ENCODE results near the gene KCNK3.
A peak's percentile ranks its signal among the peaks of the same experiment; 100 is the strongest.
"Not testable (repeated sequence)": the region's sequence is repeated elsewhere in the genome, so short reads cannot be mapped to it uniquely, and the experiment has no call there.

Gene KCNK3

DNA sequence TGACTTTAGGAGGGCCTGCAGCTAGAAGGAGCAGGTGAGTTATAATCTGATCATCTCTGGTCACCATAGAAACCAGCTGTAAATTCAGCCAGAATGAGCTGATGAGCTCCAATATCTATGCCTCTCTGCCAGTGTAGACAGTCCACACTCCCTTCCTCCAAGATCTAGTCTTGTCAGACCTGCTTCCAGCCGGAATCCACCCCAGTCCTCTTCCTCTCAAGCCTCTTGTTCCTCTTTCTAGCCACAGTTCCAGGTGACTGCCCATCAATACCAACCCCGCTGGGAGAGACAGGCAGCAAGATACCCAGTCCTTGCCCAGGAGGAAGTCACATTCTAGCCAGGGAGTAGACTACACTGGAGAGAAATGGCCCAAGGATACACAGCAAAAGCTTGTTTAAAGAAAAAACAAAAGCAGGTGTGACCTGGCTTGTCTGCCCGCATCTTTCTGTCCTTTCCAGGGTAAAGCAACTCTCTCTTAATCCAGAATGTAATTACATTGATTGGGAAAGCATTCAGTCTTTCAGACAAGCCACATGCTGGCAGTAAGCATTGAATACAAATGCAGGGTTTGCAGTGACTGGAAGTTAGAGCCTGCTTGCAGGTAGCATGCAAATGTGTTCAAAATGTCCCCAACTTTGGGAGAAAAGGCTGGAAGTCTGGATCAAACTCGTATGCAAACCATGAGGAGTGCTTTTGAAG is 62.6 kb downstream of the KCNK3 start:
- no peak for DNase-seq (ENCODE audit: low read depth in 2 of 3, low spot score in 1 of 3)

DNA sequence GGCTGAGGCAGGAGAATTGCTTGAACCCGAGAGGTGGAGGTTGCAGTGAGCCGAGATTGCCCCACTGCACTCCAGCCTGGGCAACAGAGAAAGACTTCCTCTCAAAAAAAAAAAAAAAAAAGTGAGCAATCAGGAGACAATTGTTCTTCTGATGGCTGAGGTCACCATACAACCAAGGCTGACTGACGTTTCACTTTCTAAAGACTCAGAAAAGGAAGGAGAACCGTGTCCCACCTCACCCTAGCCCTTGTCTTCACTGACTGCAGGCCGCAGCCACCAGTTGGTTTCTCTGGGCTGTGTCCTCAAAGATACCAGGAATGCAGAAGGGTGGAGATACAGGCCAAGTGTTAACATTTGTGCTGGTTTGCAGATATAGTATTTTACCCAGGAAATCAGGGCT is 63.8 kb downstream of the KCNK3 start:
- no peak for DNase-seq (ENCODE audit: low read depth in 2 of 3, low spot score in 1 of 3)

DNA sequence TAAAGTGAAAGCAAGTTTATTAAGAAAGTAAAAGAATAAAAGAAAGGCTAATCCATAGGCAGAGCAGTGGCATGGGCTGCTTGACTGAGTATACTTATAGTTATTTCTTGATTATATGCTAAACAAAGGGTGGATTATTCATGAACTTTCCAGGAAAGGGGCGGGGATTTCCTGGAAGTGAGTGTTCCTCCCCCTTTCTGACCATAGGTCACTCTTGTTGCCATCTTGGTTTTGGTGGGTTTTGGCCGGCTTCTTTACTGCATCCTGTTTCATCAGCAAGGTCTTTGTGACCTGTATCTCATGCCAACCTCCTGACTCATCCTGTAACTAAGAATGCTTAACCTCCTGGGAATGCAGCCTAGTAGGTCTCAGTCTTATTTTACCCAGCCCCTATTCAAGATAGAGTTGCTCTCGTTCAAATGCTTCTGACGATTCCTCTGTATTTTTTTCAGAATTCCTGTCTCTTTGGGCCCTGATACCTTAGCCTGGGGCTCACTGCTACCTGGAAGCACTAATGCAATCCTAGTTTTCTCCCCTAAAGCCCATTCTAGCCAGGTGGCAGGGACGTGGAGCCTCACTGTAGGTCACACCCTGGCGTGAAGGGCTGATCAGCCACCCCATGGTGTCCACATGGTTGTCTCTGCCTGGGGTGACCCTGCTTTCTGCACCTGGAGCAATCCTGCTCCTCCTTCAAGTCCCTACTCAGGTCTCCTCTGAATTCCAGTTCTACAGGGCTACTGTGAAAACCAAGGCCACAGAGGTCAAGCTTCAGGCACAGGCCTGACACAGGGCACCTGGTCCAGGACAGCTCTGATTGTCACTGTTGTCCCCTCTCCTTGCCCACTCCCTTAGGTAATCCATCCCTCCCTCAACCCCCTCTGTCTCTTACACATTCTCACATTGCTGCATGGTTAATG is 65.6 kb downstream of the KCNK3 start:
- DNase-seq (ENCODE audit: low read depth in 2 of 3, low spot score in 1 of 3): peak in 1 of 3 donors; percentile 18

DNA sequence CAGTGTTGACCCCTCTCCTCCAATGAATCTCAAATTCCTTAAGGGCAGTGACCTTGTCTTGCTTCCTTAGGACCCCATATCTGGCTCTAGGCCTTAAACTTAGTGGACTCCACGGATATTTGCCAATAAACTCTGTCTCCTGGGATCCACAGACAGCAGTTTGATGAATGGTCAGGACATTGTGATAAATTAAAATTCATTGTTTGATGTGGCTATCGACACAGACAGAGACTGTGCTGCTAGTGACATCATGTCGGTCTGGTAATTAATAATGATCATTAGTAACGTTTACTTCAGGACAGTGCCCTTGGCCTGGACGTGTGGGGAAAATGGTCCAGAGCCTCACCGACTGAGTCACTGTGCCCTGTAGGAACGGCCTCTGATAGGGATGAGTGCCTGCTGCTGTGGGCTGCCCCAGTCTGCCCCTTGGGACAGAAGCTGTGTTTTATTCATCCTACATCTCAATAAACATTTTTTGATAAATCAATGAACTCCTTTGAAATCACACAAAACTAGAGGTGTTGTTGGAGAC is 66.3 kb downstream of the KCNK3 start:
- no peak for DNase-seq (ENCODE audit: low read depth in 2 of 3, low spot score in 1 of 3)

DNA sequence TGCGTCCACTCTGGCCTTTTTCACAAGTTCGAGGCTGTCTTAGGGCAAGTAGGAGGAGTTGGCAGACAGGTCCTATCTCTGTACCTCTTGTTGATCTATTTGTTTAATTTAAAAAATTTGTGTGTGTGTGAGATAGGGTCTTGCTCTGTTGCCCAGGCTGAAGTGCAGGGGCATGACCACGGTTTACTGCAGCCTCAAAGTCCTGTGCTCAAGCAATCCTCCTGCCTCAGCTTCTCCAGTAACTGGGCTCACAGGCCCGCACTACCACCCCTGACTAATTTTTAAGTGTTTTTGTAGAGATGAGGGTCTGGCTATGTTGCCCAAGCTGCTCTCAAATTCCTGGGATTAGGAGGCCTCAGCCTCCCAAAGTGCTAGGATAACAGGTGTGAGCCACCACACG is 67.3 kb downstream of the KCNK3 start:
- no peak for DNase-seq (ENCODE audit: low read depth in 2 of 3, low spot score in 1 of 3)

DNA sequence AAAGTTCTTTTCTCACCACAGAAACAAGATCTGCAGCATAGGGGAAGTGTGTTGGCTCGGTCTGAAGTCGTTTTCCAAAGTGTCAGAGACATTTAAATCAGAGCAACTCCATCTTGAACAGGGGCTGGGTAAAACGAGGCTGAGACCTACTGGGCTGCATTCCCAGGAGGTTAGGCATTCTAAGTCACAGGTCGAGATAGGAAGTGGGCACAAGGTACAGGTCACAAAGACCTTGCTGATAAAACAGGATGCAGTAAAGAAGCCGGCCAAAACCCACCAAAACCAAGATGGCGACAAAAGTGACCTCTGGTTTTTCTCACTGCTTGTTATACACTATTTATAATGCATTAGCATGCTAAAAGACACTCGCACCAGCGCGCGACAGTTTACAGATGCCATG is 68.5 kb downstream of the KCNK3 start:
- not testable (repeated sequence) for DNase-seq (ENCODE audit: low read depth in 2 of 3, low spot score in 1 of 3)

DNA sequence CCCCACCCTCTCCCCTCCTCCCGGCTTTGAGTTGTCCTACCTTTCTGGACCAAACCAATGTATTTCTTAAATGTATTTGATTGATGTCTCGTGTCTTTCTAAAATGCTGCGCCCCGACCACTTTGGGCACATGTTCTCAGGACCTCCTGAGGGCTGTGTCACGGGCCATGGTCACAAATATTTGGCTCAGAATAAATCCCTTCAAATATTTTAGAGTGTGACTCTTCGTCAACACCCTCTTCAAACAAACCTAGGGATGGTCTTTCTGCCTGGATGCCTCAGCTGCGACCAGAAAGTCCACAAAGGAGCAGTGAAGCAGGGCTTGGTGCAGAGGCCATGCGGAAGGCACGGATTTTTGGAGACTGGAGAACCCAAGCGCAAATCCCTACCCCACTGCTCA is 70.5 kb downstream of the KCNK3 start:
- no peak for DNase-seq (ENCODE audit: low read depth in 2 of 3, low spot score in 1 of 3)

DNA sequence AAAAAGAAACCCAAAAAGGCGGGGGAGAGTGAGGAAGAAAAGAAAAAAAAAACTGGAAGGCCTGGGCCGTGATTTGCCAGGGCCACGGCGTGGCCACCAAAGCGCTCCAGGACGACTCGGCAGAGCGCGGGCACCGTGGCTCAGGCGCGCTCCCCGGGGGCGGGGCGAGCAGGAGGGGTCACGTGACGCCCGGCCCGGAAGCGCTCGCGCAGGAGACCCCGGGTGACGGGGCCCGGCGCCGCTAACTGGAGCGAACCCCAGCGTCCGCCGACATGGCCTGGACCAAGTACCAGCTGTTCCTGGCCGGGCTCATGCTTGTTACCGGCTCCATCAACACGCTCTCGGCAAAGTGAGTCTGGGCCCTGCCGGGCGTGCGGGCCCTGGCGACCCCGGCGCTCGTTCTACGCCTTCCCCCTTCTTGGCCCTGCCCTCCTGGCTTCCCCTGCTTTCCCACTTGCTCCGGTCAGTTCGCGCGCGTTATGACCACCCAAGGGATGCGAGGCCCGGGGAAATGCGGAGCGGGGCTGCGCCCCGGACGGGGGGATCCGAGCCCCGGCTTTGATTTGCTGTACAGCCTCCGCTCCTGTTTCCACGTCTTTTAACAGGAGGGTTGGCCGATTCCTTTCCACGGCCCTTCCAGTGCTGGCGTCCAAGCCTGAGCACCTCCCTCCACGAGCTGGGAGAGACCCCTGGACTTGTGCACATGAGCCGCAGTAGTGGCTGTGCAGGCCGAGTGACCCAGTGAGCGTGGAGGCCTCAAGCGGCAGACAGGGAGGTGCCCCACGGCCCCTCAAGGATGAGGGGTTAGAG is 71.8 kb downstream of the KCNK3 start, which contains the start of gene SLC35F6:
SLC35F6 (plus strand) TSS at position 207 of the 810 bp plus-strand sequence; CDS start at position 273, 66 bp downstream.
- peak; percentile 52 to 79 (median 59) for DNase-seq (ENCODE audit: low read depth in 2 of 3, low spot score in 1 of 3)

DNA sequence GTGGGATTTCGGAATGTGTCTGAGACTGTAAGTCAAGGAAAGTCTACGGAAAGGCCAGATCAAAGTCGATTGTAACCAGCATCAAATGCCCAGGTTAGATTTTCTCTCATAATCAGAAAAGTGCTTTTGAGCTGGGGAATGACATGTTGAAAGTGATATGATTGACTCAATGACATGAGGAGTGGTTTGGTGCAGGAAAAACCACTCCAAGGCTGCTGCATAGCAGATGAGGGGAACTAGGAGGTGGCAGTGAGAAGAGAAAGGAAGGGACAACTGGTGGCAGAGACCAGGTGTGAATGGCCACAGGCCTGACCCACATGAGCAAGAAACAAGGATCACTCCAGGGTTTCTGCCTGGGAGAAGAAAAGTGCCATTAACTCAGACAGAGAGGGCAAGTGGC is 72.4 kb downstream of the KCNK3 start:
- no peak for DNase-seq (ENCODE audit: low read depth in 2 of 3, low spot score in 1 of 3)

DNA sequence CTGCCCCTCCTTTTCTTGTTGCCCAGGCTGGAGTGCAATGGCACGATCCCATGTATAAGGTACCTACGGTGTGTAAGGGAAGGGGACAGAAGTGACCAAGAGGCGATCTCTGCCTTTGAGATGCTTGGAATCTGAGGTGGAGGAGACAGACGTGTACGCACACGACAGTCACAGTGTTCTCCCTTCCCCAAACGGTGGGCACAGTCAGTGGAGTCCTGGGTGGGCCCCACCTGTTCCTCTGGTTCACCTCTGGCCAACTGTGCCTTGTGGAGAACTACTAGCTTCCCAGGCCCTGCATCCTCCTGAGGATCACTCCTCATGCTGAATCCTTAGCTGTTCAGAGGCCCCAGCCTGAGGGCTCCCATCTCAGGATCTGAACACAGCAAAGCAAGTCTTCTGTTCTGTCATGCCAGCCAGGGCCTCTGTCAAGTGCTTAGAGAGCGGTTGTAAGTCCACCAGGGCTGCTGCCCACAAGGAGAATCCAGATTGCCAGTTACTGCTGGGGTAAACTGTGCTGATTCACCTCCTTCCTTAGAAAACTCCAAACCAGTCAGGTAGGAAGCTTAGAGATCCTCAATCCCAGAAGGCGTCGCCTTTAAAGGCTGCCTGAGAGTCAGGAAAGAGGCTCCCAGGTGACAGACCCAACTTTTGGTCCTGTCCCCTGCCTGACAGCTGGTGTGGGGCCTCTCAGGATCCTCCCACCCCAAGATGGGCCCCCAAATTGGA is 73.1 kb downstream of the KCNK3 start:
- DNase-seq (ENCODE audit: low read depth in 2 of 3, low spot score in 1 of 3): no peak

DNA sequence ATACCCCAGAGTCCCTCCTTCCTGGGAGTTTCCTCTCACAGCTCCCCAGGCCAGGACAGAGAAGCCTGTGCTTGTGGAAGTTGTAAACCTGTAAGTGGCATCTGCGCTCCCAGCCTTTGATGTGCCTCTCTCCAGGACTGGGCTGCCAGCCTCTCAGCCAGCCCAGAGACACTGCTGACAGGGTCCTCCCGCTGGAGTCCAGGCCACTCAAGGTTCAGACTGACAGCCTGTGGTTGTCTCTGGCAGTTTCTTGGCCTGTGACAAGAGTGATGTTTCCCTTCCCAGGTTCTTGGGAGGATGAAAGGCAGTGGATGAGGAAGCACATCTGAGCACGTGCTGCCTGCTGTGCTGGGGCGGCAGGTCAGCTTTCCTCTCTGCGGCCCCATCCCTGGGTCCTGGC is 74.6 kb downstream of the KCNK3 start:
- DNase-seq (ENCODE audit: low read depth in 2 of 3, low spot score in 1 of 3): no peak

DNA sequence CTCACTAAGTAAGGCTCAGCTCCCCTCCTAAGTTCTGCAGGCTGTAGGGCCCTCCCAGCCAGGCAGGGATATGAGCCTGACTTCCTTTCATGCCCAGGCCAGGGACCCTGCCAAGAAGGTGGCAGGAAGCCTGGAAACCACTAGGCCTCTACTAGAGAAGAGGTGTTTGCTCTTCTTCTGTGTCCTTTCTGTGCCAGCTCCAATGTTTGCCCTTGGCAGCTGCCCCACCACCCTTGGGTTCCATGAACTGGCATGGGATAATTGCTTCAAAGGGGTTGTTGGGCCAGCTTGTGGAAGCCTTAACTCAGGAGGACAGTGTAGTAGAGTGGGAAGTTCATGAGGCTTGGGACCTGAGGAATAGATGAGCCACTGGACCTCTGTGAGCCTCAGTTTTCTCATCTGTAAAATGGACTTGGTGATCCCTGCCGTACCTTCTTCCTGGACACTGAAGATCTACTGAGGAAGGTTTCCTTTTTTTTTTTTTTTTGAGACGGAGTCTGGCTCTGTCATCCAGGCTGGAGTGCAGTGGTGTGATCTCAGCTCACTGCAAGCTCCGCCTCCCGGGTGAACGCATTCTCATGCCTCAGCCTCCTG is 75.5 kb downstream of the KCNK3 start:
- no peak for DNase-seq (ENCODE audit: low read depth in 2 of 3, low spot score in 1 of 3)

DNA sequence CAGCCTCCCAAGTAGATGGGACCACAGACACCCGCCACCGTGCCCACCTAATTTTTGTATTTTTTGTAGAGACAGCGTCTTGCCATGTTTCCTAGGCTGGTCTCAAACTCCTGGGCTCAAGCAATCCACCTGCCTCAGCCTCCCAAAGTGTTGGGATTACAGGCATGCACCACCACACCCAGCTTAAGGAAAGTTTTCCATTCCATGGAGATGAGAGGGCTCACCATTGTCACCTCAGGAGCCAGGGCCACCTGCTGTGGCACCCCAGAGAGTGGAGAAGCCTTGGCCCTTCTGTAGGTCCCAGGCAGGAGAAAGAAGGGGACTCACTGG is 76.2 kb downstream of the KCNK3 start:
- DNase-seq (ENCODE audit: low read depth in 2 of 3, low spot score in 1 of 3): no peak

DNA sequence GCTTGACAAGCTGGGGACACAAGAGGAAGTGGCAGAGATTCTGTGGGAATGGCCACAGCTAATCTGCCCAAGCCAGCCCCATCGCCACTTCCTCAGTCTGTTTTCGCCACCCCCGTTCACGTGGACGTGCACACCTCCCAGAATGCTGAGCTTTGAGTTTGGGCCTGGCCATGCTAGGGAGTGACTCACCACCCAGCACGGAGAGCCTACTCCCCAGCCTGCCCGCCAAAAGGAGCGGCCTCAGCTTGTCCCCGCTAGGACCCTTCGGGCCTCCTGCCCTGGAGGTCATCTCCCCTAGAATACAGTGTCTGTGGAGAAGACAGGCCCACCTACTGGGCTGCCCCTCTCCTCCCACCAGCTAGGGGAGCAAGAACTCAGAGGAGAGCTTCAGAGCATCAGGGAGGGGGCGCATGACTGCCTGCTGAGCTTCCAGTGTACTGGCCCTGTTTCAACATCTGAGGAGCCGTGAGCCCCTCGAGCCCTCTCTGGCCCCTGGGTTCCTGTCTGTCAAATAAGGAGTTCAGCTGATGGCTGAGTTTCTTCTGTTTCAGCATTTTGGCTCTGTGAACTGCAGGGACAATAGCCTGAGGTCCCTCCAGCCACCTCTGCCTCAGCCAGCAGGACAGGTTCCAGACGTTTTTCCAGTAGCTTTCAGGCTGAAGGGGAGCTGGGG is 76.7 kb downstream of the KCNK3 start:
- DNase-seq (ENCODE audit: low read depth in 2 of 3, low spot score in 1 of 3): no peak

DNA sequence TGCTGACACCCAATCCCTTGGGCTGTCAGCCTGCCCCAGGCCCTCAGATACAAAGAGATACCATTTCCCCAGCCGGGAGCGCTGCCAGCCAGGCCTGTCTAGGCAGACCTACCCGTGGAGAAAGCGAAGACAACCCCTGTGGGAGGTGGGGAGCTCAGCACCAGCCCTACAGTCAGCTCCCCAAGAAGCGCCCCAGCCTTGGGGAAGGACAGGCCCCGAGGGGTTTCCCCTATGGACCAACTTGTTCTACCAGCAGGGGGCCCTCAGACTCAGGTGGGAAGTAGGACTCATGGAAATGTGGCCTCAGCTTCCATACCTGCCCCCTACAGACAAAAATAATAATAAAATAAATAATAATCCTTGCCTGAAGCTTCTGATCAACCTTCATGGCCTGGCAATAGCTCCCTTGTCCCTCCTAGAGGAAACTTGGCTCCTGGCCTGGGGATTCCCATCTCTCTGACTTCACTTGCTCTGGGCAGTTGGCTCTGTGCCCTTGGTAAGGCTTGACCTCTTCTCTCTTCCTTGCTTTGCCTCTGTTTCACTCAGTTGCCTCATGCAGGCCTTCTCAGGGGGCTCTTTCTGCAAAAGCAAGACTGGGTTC is 78.6 kb downstream of the KCNK3 start:
- no peak for DNase-seq (ENCODE audit: low read depth in 2 of 3, low spot score in 1 of 3)

DNA sequence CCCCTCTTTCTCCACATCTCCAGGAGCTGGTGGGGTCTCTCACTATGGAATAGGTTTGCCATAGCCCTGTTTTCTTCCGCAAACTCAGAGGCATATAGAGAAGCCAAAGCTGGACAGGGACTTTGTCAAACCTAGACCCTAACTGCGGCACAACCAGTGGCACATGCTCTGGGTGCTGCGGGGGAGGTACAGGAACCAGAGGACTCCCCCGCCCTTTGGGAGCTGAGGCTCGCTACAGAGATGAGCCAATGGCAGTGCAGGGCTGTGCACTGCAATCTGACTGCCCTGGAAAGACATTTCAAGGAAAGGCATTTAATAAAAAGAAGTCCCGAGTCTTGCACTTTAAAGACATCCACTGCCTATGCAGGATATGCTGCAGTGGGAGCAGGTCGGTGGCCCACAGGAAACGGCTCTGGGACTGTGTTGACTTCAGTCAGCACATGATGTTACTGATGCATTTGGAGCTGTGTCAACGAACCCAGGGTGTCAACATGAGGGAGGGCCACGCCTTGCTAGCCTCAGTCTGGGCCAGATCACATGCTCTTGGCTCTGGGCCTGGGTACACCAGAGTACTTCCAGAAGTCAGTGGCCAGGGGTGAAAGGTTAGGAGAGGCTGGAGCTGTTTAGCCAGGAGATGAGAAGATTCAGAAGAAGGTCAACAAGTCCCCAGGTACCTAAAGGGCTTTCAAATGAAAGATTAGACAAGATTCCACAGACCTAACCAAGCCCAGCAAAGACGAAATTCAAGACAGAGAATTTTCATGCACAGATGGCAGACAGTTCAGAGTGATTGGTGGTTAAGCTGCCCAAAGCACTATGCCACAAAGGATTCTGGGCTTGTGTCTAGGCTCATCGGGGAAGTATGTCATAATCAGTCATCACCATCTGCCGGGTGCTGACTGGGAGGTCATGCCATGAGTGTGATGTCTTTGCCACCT is 79.8 kb downstream of the KCNK3 start:
- DNase-seq (ENCODE audit: low read depth in 2 of 3, low spot score in 1 of 3): no peak

DNA sequence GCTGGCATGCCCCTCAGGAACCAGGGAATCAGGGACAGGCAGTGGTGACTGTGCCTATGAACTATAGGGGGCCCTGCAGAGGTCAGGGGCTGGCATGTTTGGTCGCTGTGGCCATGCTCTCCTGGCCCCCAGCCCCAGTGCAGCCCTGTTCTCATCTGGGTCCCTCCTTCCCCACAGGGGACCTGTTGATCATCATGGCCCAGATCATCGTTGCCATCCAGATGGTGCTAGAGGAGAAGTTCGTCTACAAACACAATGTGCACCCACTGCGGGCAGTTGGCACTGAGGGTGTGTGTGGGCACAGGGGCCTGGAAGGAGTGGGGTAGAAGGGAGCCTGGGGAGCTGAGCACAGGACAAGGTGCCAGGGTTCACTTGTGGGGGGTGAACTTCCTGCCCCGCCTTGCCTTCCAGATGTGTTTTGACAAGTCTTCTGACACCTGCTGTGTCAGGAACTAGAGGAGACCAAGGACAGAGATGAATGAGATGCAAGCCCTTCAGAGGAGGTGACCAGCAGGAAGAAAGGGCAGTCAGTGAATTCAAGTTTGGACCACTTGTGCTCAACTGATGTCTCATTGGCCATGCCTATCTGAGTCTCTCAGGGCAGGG is 83.8 kb downstream of the KCNK3 start:
- no peak for DNase-seq (ENCODE audit: low read depth in 2 of 3, low spot score in 1 of 3)

DNA sequence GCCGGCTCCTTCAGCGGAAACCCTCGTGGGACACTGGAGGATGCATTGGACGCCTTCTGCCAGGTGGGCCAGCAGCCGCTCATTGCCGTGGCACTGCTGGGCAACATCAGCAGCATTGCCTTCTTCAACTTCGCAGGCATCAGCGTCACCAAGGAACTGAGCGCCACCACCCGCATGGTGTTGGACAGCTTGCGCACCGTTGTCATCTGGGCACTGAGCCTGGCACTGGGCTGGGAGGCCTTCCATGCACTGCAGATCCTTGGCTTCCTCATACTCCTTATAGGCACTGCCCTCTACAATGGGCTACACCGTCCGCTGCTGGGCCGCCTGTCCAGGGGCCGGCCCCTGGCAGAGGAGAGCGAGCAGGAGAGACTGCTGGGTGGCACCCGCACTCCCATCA is 85.6 kb downstream of the KCNK3 start:
- no peak for DNase-seq (ENCODE audit: low read depth in 2 of 3, low spot score in 1 of 3)
